Measurements from ENCODE around the gene PNRC2.

PNRC2 gene

GRCh38 chr1:23959461-23960290, at the start of gene PNRC2:
Gene PNRC2, plus strand, starts transcription at chr1:23959828. Its CDS starts 1,630 bp downstream, at chr1:23961458.
- peak; percentile 97 for DNase-seq

DNA sequence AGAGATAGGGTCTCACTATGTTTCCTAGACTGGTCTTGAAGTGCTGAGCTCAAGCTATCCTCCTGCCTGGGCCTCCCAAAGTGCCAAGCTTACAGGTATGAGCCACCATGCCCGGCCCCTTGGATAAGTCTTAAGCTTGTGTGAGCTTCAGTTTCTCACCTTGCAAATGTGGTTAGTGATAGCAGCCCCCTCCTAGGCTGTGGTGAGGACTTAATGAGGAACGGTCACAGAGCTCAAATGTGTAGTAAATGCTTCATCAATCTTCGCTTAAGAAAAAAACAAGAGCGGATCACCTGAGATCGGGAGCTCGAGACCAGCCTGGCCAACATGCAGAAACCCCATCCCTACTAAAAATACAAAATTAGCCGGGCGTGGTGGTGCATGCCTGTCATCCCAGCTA, 49.5 kb upstream of the PNRC2 start:
- no peak for DNase-seq

GRCh38 chr1:23910553-23911246, 48.9 kb upstream of the PNRC2 start:
- DNase-seq: no peak

- DNase-seq: no peak
Measured at GRCh38 chr1:23911921-23912320, 47.7 kb upstream of the PNRC2 start.

DNA sequence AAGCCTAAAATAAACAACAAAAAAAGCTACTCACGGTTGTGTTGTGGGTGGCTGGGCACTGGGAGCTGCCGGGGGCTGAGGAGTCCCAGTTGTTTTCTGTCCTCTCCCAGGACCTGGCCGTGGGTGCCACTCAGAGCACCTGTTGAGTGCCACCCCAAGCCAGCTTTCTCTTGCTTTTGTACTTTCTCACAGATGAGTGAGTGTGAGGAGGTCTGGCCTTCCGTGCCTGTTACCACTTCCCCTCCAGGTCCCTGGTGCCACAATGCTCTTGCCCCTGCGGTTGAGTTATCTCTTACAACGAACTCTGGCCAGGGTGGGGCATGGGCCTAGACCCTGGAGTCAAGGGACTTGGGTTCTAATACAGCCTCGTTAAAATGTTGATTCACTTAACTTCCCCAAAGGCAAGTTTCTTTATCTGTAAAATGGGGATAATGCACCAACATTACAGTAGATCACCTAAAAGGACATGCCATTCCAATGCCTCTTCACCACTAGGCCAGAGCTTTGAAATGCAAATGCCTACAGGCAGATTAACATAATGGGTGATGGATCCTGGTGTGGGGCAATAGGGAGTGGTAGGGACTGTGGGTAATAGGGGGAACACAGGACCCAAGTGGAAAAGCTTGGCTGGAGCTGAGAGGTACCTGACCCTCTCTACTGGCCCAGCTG, 46.3 kb upstream of the PNRC2 start, which contains the start of gene CNR2:
TSS of gene CNR2 (minus strand) at position 151 of the 669 bp plus-strand sequence. CDS start 37,745 bp downstream, outside the sequence.
- DNase-seq: no peak

GRCh38 chr1:23914921-23915320, 44.7 kb upstream of the PNRC2 start:
- no peak for DNase-seq

DNA sequence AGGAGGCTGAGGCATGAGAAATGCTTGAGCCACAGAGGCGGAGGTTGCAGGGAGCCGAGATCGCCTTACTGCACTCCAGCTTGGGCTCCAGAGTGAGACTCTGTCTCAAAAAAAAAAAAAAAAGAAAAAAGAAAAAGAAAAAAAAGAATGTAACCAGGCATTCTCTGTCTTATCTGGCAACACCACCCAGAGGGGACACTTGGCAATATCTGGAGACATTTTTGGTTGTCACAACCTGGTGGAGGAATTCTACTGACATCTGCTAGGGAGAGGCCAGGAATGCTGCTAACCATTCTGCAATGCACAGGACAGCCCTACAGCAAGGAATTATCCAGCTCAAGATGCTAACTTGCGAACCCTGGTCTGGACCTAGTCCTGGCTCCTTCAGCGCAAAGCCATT, 44.2 kb upstream of the PNRC2 start:
- no peak for DNase-seq

DNA sequence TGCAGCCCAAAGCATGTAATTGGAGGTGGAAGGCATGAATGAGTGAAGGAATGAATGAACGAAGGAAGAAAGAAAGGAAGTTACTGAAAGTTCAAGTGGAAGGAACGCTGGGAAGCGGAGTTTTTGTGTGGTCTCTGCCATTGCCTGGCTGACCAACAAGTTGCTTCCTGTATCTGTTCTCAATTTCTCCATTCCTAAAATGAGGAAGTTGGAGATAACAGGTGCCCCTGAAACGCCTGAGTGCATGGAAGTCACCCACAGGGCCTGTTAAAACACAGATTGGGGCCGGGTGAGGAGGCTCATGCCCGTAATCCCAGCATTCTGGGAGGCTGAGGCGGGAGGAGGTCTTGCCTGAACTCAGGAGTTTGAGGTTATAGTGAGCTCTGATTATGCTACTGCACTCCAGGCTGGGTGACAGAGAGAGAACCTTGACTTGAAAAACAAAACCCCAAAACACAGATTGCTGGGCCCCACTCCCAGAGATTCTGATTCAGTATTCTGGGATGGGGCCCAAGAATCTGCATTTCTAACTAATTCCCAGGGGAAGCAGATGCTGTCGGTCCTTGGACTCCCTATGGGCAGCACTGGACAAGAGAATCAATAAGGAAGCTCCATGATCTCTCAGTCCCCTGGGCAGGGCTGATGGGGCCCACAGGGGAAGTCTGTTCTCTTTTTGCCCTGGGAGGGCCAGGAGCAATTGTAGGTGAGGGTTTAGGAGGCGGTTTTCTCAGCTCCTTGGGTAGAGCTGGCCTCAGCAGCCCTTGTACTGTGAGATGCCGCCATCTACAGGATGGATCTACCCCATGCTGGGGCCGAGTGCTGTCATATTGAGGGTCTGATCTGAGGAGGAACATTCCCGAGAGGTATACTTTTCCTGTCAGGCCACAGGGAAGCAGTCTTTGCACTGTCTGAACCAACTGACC, 43.2 kb upstream of the PNRC2 start:
- peak; percentile 55 for DNase-seq

DNA sequence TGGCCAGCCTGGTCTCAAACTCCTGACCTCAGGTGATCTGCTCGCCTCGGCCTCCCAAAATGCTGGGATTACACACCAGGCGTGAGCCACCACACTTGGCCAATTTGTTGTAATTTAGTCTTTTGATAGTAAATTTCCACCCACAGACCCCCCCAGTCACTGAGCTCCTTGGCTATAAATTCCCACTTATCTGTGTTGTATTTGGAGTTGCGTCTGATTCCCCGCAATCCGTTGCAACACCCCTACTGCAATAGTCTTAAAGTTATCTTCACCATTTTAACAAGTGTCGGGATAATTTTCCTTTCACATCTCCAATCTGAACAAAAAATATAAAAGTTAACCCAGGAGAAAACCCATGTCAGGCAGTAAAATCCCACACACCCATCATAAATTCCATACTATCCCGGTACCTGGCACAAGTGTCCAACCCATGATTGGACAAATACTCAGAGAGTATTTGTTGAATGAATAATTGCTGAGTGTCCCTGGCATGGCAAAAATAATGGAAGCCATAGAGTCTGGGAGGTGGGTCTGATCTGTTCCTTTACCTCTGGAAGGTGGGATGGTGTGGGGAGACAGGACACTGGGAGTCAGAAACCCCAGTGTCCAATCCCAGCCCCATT, 37.2 kb upstream of the PNRC2 start:
- DNase-seq: no peak

DNA sequence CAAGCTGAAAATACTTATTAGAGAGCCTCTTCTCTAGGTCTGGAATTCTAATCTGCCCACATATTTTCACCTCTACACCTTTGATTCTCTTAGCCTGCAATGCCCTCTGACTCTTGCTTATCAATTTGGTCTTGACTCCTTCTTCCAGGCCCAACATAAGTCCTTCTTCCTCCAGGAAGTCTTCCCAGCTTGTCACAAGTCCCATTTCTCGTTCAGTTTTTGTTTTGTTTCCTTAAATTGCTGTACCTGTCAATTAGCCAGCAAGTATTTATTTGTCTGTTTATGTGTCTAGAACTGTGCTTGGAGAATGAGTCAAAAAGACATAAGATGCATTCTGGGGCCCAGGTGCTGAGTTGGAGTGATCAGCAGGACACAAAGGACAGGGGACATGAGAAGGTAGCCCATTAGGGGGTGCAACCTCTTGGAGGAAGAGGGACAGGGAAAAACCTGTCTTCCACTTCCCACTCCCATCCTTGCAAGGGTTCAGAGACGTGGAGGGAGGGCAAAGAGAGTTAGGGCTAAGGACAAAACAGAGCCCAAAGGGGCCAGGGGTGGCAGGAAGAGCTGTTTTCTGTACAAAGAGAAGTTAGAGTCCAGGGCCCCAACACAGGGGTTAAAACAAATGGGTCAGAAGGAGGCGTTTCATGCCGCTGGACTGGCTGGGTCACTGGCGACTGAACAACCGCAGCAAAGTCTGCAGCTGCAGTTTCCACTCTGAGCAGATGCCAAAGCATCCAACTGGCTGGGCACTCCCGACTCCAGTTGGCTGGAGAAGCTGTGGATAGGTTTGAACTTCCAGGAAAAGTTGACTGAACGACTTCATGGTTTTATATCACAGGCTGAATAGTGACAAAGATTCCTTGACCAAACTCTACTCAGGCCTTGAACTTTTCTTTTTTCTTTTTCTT, 35.8 kb upstream of the PNRC2 start:
- DNase-seq: no peak

- DNase-seq: no peak
Measured at GRCh38 chr1:23924601-23925000, 35.0 kb upstream of the PNRC2 start.

DNA sequence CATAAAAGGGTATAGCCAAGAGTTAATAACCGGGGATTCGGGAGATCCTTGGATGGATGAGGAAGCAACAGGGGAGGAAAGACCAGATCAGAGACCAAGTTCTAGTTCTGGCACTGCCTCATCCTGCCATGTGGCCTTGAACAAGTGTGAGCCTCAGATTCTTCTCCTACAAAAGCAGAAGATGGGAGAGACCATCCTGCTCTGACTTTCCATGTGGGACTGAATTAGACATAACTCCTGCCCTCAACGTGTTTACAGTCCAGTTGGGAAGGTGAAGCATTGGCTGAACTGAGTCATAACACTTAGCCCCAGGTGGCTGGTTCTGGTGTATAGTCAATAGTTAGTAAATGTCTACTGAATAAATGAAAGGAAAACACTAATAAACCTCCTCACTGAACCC, 34.3 kb upstream of the PNRC2 start:
- no peak for DNase-seq

DNA sequence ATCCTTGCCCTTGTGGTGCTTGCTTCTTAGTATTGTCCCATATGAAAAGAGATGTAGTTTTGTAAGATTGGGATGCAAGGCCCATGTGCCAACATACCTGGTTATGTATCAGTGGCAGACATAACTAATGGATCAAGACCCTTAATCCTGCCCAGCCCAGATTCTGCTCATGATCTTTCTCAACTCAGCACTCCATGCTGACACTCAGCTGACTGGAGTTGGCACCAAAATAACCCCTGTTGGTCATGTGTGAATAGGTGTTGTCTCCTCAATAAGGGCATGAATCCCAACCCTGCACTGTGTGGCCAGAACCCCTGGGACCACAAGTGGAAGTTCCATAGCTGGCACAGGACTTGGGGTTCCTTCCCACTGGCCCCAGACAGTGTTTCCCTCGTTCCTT, 32.5 kb upstream of the PNRC2 start:
- DNase-seq: no peak

DNA sequence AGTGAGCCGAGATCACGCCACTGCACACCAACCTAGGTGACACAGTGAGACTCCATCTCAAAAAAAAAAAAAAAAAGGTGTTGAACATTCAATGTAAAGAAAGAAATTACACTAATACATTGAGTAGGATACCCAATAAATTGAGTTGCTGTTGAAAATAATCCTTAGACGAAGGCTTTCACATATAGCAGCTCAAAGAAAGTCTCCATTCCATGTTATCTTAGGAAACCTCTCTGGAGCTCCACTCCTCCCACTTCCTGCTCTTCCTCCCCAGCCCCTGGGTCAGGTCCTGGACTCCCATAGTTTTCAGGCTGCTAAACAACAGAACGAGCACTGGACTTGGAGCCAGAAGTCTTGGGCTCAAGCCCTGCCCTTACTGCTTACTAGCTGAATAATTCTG, 30.8 kb upstream of the PNRC2 start:
- DNase-seq: no peak

- no peak for DNase-seq
Measured at GRCh38 chr1:23930270-23930669, 29.4 kb upstream of the PNRC2 start.

- peak; percentile 68 for DNase-seq
Measured at GRCh38 chr1:23930861-23931490, 28.7 kb upstream of the PNRC2 start.

DNA sequence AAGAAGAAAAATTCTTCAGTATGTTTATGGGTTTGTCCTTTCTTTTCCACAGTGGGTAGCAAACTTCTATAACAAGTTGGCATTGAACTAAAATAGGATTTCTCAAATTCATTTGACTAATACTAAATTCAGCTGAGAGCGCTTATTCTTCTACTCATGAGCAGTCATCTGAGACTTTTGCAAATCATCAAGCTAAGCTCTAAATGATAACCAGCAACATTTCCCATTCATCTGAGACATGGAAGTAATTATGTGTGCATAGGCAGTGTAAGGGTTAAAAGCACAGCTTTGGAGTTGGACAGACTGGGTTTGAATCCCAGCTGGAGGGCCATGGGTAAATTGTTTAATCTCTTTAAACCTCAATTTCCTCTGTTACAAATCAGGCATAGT, 28.1 kb upstream of the PNRC2 start:
- no peak for DNase-seq

- no peak for DNase-seq
Measured at GRCh38 chr1:23936481-23937176, 23.0 kb upstream of the PNRC2 start.

- DNase-seq: no peak
Measured at GRCh38 chr1:23947366-23947765, 12.3 kb upstream of the PNRC2 start.

- no peak for DNase-seq
Measured at GRCh38 chr1:23953020-23953419, 6.6 kb upstream of the PNRC2 start.
